Hepatocyte (in vitro differentiated cells): Measurements from ENCODE around the gene HMGCL. TPM values are rescaled to one million over a fixed set of nuclear protein-coding genes. Genes with fewer than 3 reads are reported as not detected.

Experiments used
- DNase-seq: peaks from one replicate; pipeline ENCODE4 v3.0.0-alpha.2; 2016; ENCODE audit warnings: low spot score
- H2AFZ ChIP-seq: fragments of 200-600 bp; sonication (generic); 2 replicates; pipeline ENCODE4 v1.6.0; 2016; ENCODE audit warnings: antibody characterized with exemption, mild to moderate bottlenecking
- H3K27ac ChIP-seq: fragments of 200-600 bp; sonication (generic); 2 replicates; pipeline ENCODE4 v1.5.1; 2016; ENCODE audit warnings: mild to moderate bottlenecking
- H3K27me3 ChIP-seq: fragments of 200-600 bp; sonication (generic); 2 replicates; pipeline ENCODE4 v1.6.1; 2016
- H3K36me3 ChIP-seq: fragments of 200-600 bp; sonication (generic); replicated peaks from 2 replicates; pipeline ENCODE4 v1.5.1; 2016; ENCODE audit warnings: low read depth; ENCODE audit not compliant: insufficient read depth
- H3K4me1 ChIP-seq: fragments of 200-600 bp; sonication (generic); 2 replicates; pipeline ENCODE4 v1.5.1; 2016; ENCODE audit warnings: mild to moderate bottlenecking, moderate library complexity; ENCODE audit not compliant: insufficient read depth
- H3K4me2 ChIP-seq: fragments of 200-600 bp; sonication (generic); 2 replicates; pipeline ENCODE4 v1.6.0; 2016
- H3K4me3 ChIP-seq: fragments of 200-600 bp; sonication (generic); 2 replicates; pipeline ENCODE4 v1.5.1; 2016; ENCODE audit warnings: mild to moderate bottlenecking
- H3K79me2 ChIP-seq: fragments of 200-600 bp; sonication (generic); 2 replicates; pipeline ENCODE4 v1.6.0; 2017; ENCODE audit warnings: mild to moderate bottlenecking
- H3K9me2 ChIP-seq: fragments of 200-600 bp; sonication (generic); replicated peaks from 2 replicates; pipeline ENCODE4 v1.6.0; 2017; ENCODE audit warnings: mild to moderate bottlenecking; ENCODE audit not compliant: insufficient read depth
- H3K9me3 ChIP-seq: fragments of 200-600 bp; sonication (generic); 2 replicates; pipeline ENCODE4 v1.5.1; 2016; ENCODE audit warnings: low read depth, mild to moderate bottlenecking
- H4K20me1 ChIP-seq: fragments of 200-600 bp; sonication (generic); 2 replicates; pipeline ENCODE4 v1.6.0; 2016; ENCODE audit warnings: mild to moderate bottlenecking; ENCODE audit not compliant: insufficient read depth, poor library complexity, severe bottlenecking
- EZH2 ChIP-seq: fragments of 200-600 bp; sonication (generic); IDR thresholded peaks from 2 replicates; pipeline ENCODE4 v1.6.1; 2016; ENCODE audit warnings: antibody characterized with exemption, mild to moderate bottlenecking, borderline replicate concordance
- EZH2phosphoT487 ChIP-seq: fragments of 200-600 bp; sonication (generic); IDR thresholded peaks from one replicate; pipeline ENCODE4 v1.6.1; 2018; ENCODE audit warnings: antibody characterized with exemption, mild to moderate bottlenecking, low read depth, moderate library complexity; ENCODE audit not compliant: unreplicated experiment, severe bottlenecking
- WGBS: methylation state at CpG from one replicate; pipeline ENCODE4 v1.1.6; 2016; ENCODE audit warnings: low lambda C conversion rate; ENCODE audit errors: missing lambda C conversion rate; 5-methylcytosine and 5-hydroxymethylcytosine counted together
- polyA plus RNA-seq: library from polyadenylated mRNA; unstranded; fragments of >200 nt; fragmentation: Nextera tagmentation; extraction: Ambion mirVana; gene quantifications from 2 replicates; pipeline ENCODE4 v1.2.1, GENCODE V29; 2016
- total RNA-seq: library from RNA; depleted of rRNA; stranded (reverse); fragments of >200 nt; gene quantifications from 2 replicates; pipeline ENCODE4 v1.2.3, GENCODE V29; 2014
- TF ChIP-seq, protein P1 (sequence below): fragments of 200-600 bp; sonication (generic); IDR thresholded peaks from 2 replicates; pipeline ENCODE4 v1.5.1; 2016; ENCODE audit warnings: antibody characterized with exemption, mild to moderate bottlenecking; ENCODE audit not compliant: poor library complexity

HMGCL gene
- total and polyA plus RNA-seq, 2 experiments from 2014 or later, result 78.5 to 90.7 TPM

GRCh38 chr1:23800400-23801337 lies 24.6 kb downstream of the HMGCL start, which contains the start of gene GALE:
Gene GALE, minus strand, starts transcription at chr1:23800754. Its CDS starts 1,747 bp downstream, at chr1:23799007.
- Histone ChIP-seq H2AFZ (peak within 1 kb of the TSS; percentile 34), H3K9me3 (no peaks in the 10 kb centered on the region), H3K79me2 (peaks cover 6% of the 10 kb centered on the region), H3K4me3 (peak within 1 kb of the TSS; percentile 73), H3K36me3 (no peaks in the 10 kb centered on the region), H3K9me2 (no peaks in the 10 kb centered on the region), H3K4me2 (peak within 1 kb of the TSS; percentile 93), H3K27ac (peak within 1 kb of the TSS; percentile 99), H4K20me1 (no peaks in the 10 kb centered on the region), H3K27me3 (no peaks in the 10 kb centered on the region), H3K4me1 (peaks cover 18% of the 10 kb centered on the region)
- peak; percentile 97 for DNase-seq
- WGBS, result 2% methylated on average over 24 of the region's 82 CpGs
- no peak for TF ChIP-seq EZH2phosphoT487
- TF ChIP-seq, protein P1, sequence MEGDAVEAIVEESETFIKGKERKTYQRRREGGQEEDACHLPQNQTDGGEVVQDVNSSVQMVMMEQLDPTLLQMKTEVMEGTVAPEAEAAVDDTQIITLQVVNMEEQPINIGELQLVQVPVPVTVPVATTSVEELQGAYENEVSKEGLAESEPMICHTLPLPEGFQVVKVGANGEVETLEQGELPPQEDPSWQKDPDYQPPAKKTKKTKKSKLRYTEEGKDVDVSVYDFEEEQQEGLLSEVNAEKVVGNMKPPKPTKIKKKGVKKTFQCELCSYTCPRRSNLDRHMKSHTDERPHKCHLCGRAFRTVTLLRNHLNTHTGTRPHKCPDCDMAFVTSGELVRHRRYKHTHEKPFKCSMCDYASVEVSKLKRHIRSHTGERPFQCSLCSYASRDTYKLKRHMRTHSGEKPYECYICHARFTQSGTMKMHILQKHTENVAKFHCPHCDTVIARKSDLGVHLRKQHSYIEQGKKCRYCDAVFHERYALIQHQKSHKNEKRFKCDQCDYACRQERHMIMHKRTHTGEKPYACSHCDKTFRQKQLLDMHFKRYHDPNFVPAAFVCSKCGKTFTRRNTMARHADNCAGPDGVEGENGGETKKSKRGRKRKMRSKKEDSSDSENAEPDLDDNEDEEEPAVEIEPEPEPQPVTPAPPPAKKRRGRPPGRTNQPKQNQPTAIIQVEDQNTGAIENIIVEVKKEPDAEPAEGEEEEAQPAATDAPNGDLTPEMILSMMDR, result no peak
- TF ChIP-seq EZH2, result no peak

DNA sequence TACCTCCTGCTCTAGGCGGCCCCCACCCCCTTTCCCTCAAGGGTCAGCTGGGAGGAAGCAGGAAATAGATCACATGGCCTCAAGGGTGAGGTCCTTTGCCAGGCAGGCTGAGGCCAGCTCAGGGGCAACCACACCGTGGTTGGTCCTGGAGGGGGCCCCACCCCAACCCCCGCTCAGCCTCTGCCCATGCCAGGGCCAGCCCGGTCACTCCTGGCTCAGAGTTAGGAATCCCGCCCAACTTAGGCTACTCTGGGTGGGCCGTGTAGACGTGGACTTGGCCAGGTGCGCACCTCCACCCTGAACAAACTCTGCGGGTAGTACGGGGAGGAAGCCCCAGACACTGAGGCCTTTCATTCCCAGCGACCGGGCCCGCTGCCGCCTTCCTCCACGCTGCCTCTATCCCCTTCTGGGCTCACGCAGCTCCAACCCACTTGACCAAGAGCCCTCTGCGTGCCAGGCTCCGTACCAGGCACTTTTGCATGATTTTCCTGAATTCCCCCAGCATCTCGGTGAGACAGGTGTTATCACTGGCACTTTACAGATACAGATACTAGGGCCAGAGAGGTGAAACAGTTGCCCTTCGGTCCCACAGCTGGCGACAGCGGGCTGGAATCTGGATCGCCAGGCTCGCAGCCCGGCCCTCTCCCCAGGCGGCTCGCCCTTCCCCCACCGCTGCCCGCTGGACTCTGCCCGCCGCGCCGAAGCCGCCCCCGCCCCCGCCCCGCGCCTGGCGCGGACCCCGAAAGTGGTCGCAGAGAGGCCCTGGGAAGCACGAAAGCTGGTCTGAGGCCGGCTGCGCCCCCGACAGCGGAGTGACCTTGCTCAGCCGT lies 25.4 kb downstream of the HMGCL start:
- DNase-seq, result peak; percentile 92
- Histone ChIP-seq H3K36me3 (no peaks in the 10 kb centered on the region), H3K4me2 (peak overlapping the region; percentile 93), H3K27ac (peak overlapping the region; percentile 99), H2AFZ (peak overlapping the region; percentile 21), H3K4me1 (peaks cover 18% of the 10 kb centered on the region), H3K9me2 (no peaks in the 10 kb centered on the region), H3K4me3 (peak overlapping the region; percentile 73), H3K9me3 (no peaks in the 10 kb centered on the region), H4K20me1 (no peaks in the 10 kb centered on the region), H3K79me2 (peaks cover 6% of the 10 kb centered on the region), H3K27me3 (no peaks in the 10 kb centered on the region)
- TF ChIP-seq, protein P1, result no peak
- TF ChIP-seq EZH2phosphoT487, result no peak
- no peak for TF ChIP-seq EZH2
- 2% methylated on average over 44 of the region's 48 CpGs for WGBS

GRCh38 chr1:23799255-23799569 lies 26.0 kb downstream of the HMGCL start:
- DNase-seq, result no peak
- no peaks in the 10 kb centered on the region for H3K36me3 ChIP-seq
- no peaks in the 10 kb centered on the region for H3K9me2 ChIP-seq
- WGBS, result 56% methylated on average over 7 of the region's 7 CpGs
- peaks cover 18% of the 10 kb centered on the region for H3K4me1 ChIP-seq
- H3K4me3 ChIP-seq, result no peak overlapping the region
- H4K20me1 ChIP-seq, result no peaks in the 10 kb centered on the region
- no peak overlapping the region for H2AFZ ChIP-seq
- H3K79me2 ChIP-seq, result peaks cover 6% of the 10 kb centered on the region
- H3K4me2 ChIP-seq, result peak overlapping the region; percentile 93
- H3K27ac ChIP-seq, result peak overlapping the region; percentile 99
- no peak for TF ChIP-seq EZH2
- no peak for TF ChIP-seq EZH2phosphoT487
- TF ChIP-seq, protein P1, result no peak
- H3K27me3 ChIP-seq, result no peaks in the 10 kb centered on the region
- H3K9me3 ChIP-seq, result no peaks in the 10 kb centered on the region
